Astrocyte of the cerebellum (primary cell): ENCODE data around the gene ELMOD3.
"Not testable (repeated sequence)": the region's sequence is repeated elsewhere in the genome, so short reads cannot be mapped to it uniquely, and the experiment has no call there.

ENCODE experiments used
- DNase-seq: peaks from one replicate; pipeline ENCODE4 v3.0.0-alpha.2; 2011; ENCODE audit warnings: low read depth
- H3K4me3 ChIP-seq: 2 replicates; pipeline ENCODE4 v1.5.1; 2011; ENCODE audit warnings: mild to moderate bottlenecking, low read depth, low read length, moderate library complexity
- in situ Hi-C: cut with HindIII; loops from 2 replicates; pipeline ENCODE4 v1.10.0; 2017; ENCODE audit warnings: low sequenced_read_pairs
- TF ChIP-seq, protein P1 (sequence below): IDR thresholded peaks from 2 replicates; pipeline ENCODE4 v1.5.1; 2012; ENCODE audit warnings: low read length, low read depth, moderate library complexity, mild to moderate bottlenecking; ENCODE audit errors: missing control alignments

The ELMOD3 gene

GRCh38 chr2:85312404-85312803, 42.2 kb upstream of the ELMOD3 start:
- DNase-seq, result no peak

DNA sequence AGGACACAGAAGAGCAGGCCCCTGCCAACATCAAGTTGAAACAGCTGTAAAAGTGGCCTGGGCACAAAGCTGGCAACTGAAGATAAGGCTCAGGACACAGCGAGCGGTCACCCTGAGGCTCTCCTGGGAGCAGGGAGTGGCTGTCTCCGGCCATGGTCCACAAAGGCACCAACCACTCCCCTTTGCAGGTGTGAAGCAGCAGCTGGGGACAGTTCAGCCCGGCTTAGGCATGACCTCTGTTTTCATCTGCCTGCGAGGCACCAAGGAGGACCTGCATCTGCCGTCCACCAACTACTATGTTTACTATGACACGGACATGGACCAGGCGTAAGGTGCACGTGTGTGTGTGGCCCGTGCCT, 39.7 kb upstream of the ELMOD3 start:
- H3K4me3 ChIP-seq, result no peak overlapping the region
- TF ChIP-seq, protein P1, sequence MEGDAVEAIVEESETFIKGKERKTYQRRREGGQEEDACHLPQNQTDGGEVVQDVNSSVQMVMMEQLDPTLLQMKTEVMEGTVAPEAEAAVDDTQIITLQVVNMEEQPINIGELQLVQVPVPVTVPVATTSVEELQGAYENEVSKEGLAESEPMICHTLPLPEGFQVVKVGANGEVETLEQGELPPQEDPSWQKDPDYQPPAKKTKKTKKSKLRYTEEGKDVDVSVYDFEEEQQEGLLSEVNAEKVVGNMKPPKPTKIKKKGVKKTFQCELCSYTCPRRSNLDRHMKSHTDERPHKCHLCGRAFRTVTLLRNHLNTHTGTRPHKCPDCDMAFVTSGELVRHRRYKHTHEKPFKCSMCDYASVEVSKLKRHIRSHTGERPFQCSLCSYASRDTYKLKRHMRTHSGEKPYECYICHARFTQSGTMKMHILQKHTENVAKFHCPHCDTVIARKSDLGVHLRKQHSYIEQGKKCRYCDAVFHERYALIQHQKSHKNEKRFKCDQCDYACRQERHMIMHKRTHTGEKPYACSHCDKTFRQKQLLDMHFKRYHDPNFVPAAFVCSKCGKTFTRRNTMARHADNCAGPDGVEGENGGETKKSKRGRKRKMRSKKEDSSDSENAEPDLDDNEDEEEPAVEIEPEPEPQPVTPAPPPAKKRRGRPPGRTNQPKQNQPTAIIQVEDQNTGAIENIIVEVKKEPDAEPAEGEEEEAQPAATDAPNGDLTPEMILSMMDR, result no peak
- in situ Hi-C loops, result no loop called here
- no peak for DNase-seq

More at GRCh38 chr2:85312404-85312803, 42.2 kb upstream of the ELMOD3 start:
- in situ Hi-C loops, result no loop called here
- TF ChIP-seq, protein P1, result no peak
- H3K4me3 ChIP-seq, result no peak overlapping the region

DNA sequence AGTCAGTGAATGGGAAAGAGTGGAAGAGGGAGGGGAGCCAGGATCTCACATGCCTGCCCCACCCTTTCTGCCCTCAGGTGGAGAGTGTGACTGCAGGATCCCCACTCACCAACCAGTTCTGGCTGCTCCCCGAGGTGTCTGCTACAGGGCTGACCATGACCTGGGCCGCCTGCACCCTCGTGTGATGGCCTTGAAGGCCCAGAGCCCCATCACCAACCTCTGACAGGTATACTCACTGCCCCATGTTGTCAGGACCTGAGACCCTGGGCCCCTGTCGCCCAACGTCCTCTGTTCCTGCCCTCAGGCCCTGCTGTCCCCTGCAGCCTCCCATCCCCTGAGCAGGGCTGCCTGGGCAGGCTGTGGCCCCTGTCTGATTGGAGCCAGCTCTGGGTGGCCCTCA, 38.6 kb upstream of the ELMOD3 start:
- DNase-seq, in situ Hi-C loops: not testable (repeated sequence)

DNA sequence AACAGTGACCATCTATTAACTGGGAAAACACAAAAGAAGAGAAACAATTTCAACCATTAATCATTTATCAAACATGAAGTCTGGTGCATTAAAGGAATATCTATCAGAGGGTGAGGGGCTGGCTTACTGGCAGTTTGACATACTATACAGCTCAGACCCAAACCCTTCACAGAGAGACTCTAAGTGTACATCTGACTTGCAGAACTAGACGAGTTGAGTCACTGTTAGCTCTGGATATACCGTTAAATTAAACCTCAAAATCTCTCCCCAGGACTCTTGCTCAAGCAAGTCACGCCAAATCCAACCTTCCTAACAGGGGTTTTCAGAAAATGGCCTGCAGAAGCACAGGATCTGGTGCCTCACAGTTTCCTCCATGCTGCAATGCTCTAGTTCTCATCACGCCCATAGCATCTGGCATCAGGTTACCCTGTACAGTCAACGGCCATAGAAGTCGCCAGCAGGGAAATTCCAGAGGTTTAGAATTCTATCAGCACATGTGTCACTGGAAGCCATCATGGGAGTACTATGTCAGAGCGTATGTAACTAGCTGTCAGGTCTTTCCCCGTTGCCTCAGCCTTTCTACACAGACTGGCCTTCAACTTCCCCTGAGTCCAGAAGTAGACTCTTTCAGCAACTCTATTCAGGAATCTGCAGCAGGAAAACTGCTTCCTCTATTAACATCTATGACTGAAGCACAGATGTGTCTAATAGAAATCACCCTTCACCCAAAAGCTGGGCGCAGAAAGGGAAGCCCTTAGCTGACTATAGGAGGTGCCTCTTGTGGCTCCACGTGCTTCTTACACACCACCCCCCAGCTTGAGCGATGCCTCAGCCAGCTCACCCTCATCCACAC, 36.1 kb upstream of the ELMOD3 start:
- TF ChIP-seq, protein P1, result no peak
- no peak for DNase-seq
- no peak overlapping the region for H3K4me3 ChIP-seq
- in situ Hi-C loops, result no loop called here

More for the DNA sequence above, 38.6 kb upstream of the ELMOD3 start:
- not testable (repeated sequence) for H3K4me3 ChIP-seq

DNA sequence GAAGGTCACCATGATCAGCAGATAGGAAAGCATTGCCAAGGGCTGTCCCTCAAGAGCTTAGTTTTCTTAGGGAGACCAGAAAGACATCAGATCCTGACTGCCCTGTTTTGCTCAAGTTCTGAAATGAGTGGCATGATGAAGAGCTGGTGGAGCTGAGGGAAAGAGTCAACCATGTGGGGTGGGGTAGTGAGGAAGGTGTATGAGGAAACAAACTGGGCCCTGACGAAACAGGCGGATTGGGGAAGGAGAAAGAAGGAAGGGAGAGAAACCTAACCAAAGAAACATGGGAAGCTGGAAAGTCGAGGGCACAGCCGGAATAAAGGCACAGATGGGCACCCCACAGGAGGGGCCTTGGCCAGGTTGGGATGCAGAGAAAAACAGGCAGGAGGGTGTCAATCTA, 34.8 kb upstream of the ELMOD3 start:
- in situ Hi-C loops, result no loop called here
- TF ChIP-seq, protein P1, result no peak
- H3K4me3 ChIP-seq, result no peak overlapping the region
- no peak for DNase-seq

DNA sequence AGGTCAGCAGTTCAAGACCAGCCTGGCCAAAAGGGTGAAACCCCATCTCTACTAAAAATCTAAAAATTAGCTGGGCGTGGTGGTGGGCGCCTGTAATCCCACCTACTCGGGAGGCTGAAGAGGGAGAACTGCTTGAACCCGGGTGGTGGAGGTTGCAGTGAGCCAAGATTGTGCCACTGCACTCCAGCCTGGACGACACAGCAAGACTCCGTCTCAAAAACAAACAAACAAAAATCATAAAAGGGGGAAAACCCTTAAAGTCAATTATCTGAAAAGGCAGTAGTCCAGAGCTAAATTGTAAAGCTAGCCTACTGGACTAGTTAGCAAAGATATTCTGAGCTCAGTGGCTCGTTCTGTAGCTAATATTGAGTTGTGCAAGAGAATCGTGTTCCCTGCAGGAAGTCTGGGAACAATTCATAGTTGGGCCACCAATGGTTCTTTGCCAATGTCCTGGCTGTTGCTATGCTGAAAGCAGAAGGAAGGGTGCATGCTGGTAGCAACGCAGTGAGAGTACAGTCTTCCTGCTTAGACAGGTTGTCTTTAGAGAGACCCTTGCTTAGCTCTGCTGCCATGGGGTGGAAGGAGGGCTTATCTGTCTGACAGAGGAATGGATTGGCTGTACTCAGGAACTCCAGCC, 31.1 kb upstream of the ELMOD3 start:
- TF ChIP-seq, protein P1, result no peak
- no peak overlapping the region for H3K4me3 ChIP-seq
- in situ Hi-C loops, result no loop called here
- no peak for DNase-seq

DNA sequence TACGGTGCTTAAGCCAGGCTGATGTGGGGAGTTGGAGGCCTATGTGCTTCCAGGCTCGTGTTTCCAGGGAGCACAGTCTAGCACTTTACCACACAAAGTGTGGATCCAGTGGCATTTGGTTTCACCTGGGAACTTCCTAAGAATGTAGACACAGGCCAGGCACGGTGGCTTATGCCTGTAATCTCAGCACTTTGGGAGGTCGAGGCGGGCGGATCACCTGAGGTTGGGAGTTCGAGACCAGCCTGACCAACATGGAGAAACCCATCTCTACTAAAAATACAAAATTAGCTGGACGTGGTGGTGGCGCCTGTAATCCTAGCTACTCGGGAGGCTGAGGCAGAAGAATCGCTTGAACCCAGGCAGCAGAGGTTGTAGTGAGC, 30.6 kb upstream of the ELMOD3 start:
- DNase-seq, in situ Hi-C loops, H3K4me3 ChIP-seq: not testable (repeated sequence)
